Spleen (tissue), 7 donors: ENCODE data around the gene SHKBP1.

ENCODE experiments used
- POLR2A ChIP-seq, 3 donors: fragments of 450-650 bp; IDR thresholded peaks; one replicate each; pipeline ENCODE4 v1.5.1; 2017; ENCODE audit warnings: antibody characterized with exemption in 3 of 3, mild to moderate bottlenecking in 1 of 3
- POLR2AphosphoS5 ChIP-seq, 3 donors: sonication (generic); formaldehyde crosslinking; IDR thresholded peaks; one replicate each; pipeline ENCODE4 v1.5.1; 2017; ENCODE audit warnings: antibody characterized with exemption in 3 of 3
- TF ChIP-seq, protein P1 (sequence below), 11 experiments: fragments of 200-600 bp in 7 of 11; fragments of 450-650 bp in 4 of 11; sonication (generic) in 4 of 11; IDR thresholded peaks in 8 of 11; conservative IDR thresholded peaks in 3 of 11; 1 replicate in 7 of 11; 2 replicates in 4 of 11; pipeline versions ENCODE4 v1.4.0 to v1.8.0; 2016 to 2021; ENCODE audit warnings: antibody characterized with exemption in 11 of 11, inconsistent platforms in 4 of 11, mild to moderate bottlenecking in 1 of 11
- donor health status: DM: no; HTN: no; CAD: no; lungs with moderate emphysema.
- donor health status: DM: no; HTN: no; CAD: no.
- donor health status: DM: no; HTN: no; CAD: no.

DNA sequence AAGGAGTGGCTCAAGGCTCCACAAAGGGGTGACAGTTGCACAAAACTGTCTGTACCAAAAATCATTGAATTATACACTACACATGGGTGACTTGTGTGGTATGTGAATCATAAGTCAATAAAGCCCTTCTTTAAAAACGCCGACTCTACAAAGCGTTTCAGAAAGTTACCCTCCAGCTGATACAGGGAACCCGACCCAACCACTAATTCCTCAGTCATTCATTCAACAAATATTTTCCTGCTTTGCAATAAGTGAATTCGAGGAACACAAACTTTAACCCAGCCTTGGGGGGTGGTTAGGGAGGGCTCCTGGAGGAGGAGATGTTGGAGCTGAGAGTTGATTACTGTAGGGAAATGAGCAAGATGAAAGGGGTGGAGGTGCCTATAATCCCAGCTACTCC, 56.5 kb downstream of the SHKBP1 start:
- TF ChIP-seq, protein P1, sequence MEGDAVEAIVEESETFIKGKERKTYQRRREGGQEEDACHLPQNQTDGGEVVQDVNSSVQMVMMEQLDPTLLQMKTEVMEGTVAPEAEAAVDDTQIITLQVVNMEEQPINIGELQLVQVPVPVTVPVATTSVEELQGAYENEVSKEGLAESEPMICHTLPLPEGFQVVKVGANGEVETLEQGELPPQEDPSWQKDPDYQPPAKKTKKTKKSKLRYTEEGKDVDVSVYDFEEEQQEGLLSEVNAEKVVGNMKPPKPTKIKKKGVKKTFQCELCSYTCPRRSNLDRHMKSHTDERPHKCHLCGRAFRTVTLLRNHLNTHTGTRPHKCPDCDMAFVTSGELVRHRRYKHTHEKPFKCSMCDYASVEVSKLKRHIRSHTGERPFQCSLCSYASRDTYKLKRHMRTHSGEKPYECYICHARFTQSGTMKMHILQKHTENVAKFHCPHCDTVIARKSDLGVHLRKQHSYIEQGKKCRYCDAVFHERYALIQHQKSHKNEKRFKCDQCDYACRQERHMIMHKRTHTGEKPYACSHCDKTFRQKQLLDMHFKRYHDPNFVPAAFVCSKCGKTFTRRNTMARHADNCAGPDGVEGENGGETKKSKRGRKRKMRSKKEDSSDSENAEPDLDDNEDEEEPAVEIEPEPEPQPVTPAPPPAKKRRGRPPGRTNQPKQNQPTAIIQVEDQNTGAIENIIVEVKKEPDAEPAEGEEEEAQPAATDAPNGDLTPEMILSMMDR (IDR thresholded peaks at IDR 0.05 in 8 of 11, conservative IDR thresholded peaks at IDR 0.05 in 3 of 11) = no peak
- no peak for TF ChIP-seq POLR2A (IDR thresholded peaks at IDR 0.05)
- no peak for TF ChIP-seq POLR2AphosphoS5 (IDR thresholded peaks at IDR 0.05)
